Breast epithelium (tissue), 3 donors: ENCODE results near the gene CELF5.

Source experiments
- CTCF ChIP-seq, 3 donors: fragments of 450-650 bp; IDR thresholded peaks; one replicate each; pipeline ENCODE4 v1.5.1; 2016 to 2017; ENCODE audit warnings: antibody characterized with exemption in 3 of 3, mild to moderate bottlenecking in 3 of 3, moderate library complexity in 3 of 3
- POLR2A ChIP-seq: fragments of 450-650 bp; IDR thresholded peaks from one replicate; pipeline ENCODE4 v1.6.1; 2016; ENCODE audit warnings: antibody characterized with exemption, mild to moderate bottlenecking, moderate library complexity

GRCh38 chr19:3179739-3180293, 44.6 kb upstream of the CELF5 start:
- TF ChIP-seq CTCF (IDR thresholded peaks at IDR 0.05), result no peak
- no peak for TF ChIP-seq POLR2A
